Activated naive CD4-positive, alpha-beta T cell treated with anti-CD3 and anti-CD28 coated beads, Interleukin-2, amount 50 U/mL, for 24 hours (primary cell): ENCODE results near the gene FOXF2.
"Not testable (repeated sequence)": the region's sequence is repeated elsewhere in the genome, so short reads cannot be mapped to it uniquely, and the experiment has no call there.

Source experiments
- H3K27ac Mint-ChIP-seq: one replicate; pipeline ENCODE4 v1.8.0; 2021; ENCODE audit warnings: mild to moderate bottlenecking, mixed read lengths
- H3K27me3 Mint-ChIP-seq: one replicate; pipeline ENCODE4 v1.8.0; 2021; ENCODE audit warnings: mixed read lengths
- H3K36me3 Mint-ChIP-seq: one replicate; pipeline ENCODE4 v1.8.0; 2021; ENCODE audit warnings: mixed read lengths
- H3K4me1 Mint-ChIP-seq: one replicate; pipeline ENCODE4 v1.8.0; 2021; ENCODE audit warnings: mixed read lengths
- H3K4me3 Mint-ChIP-seq: one replicate; pipeline ENCODE4 v1.8.0; 2021; ENCODE audit warnings: mild to moderate bottlenecking, mixed read lengths
- H3K9me3 Mint-ChIP-seq: one replicate; pipeline ENCODE4 v1.8.0; 2021; ENCODE audit warnings: mixed read lengths

The FOXF2 gene

DNA sequence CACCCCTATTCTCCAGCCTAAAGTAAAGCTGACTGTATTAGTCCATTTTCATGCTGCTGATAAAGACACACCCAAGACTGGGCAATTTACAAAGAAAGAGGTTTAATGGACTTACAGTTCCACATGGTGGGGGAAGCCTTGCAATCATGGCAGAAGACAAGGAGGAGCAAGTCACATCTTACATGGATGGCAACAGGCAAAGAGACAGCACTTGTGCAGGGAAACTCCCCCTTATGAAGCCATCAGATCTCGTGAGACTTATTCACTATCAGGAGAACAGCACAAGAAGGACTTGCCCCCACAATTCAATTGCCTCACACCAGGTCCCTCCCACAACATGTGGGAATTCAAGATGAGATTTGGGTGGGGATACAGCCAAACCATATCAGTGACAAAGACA is 19.7 kb upstream of the FOXF2 start:
- peaks cover 46% of the 10 kb centered on the region for H3K27me3 Mint-ChIP-seq
- H3K4me1 Mint-ChIP-seq = not testable (repeated sequence)

DNA sequence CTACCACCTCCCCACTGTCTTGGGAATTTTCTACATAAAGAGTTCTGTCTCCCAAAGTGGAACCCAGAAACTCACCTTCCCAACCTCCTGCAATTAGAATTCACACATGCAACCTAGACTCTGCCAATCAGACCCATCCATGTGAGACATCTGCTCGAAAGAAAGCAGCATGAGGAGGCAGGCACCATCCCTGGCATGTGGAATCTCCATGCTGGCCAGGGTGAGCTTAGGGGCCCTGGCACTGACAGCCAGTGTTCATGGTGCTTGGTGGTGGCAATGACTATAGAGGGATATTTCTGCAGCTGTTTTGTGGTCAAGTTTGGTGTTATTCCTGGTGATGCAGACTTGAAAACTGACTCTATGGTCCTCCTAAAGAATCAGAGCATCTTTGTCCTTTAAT is 17.4 kb upstream of the FOXF2 start:
- Mint-ChIP-seq H3K36me3 (no peaks in the 10 kb centered on the region), H3K4me1 (no peaks in the 10 kb centered on the region), H3K4me3 (no peak overlapping the region), H3K9me3 (no peaks in the 10 kb centered on the region), H3K27me3 (peaks cover 56% of the 10 kb centered on the region), H3K27ac (no peak overlapping the region)

More for the DNA sequence above, 19.7 kb upstream of the FOXF2 start:
- H3K36me3 Mint-ChIP-seq, H3K27ac Mint-ChIP-seq, H3K9me3 Mint-ChIP-seq, H3K4me3 Mint-ChIP-seq: not testable (repeated sequence)

DNA sequence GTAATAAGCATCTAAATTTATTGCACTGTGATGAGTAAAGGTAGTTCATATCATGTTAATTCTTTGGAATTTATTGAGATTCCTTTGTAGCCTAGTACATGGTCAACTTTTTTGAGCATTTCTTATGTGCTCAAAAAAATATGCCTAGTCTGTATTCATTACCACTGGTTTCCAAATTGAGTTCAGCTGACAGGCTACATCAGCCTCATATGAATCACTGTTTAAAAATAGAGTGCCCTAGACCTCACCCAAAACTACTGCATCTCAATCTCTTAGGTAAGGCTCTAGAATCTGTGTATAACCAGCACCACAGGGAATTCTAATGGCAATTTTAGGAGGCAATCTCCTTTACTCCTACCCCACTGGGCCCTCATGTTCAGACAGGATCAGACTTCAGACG is 16.7 kb upstream of the FOXF2 start:
- no peak overlapping the region for H3K27ac Mint-ChIP-seq

DNA sequence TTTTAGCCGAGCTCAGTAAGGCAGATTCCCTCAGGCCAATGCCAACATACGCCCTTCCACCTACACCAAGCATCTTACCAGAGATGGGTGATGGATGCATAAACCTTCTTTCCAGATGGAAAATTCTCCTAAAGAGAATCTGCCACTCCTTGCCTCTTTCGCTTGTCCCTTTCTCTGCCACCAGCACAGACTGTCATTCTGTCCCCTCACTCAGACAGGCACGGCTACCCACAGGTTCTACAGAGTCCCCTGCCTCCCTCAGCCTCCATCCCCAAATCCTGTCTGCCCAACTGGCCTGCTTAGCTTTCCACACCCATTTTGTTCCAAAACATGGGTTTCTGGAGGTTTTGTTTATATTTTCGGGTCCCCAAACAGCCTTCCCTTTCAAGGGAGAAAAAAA is 12.7 kb upstream of the FOXF2 start:
- no peak overlapping the region for H3K4me3 Mint-ChIP-seq
- H3K27me3 Mint-ChIP-seq = peaks cover 63% of the 10 kb centered on the region
- no peaks in the 10 kb centered on the region for H3K36me3 Mint-ChIP-seq
- H3K4me1 Mint-ChIP-seq = peaks cover 27% of the 10 kb centered on the region
- no peaks in the 10 kb centered on the region for H3K9me3 Mint-ChIP-seq
- H3K27ac Mint-ChIP-seq = no peak overlapping the region

More for the DNA sequence above, 16.7 kb upstream of the FOXF2 start:
- peaks cover 58% of the 10 kb centered on the region for H3K27me3 Mint-ChIP-seq
- no peaks in the 10 kb centered on the region for H3K36me3 Mint-ChIP-seq
- H3K4me1 Mint-ChIP-seq = peaks cover 2% of the 10 kb centered on the region
- H3K9me3 Mint-ChIP-seq = no peaks in the 10 kb centered on the region
- no peak overlapping the region for H3K4me3 Mint-ChIP-seq

DNA sequence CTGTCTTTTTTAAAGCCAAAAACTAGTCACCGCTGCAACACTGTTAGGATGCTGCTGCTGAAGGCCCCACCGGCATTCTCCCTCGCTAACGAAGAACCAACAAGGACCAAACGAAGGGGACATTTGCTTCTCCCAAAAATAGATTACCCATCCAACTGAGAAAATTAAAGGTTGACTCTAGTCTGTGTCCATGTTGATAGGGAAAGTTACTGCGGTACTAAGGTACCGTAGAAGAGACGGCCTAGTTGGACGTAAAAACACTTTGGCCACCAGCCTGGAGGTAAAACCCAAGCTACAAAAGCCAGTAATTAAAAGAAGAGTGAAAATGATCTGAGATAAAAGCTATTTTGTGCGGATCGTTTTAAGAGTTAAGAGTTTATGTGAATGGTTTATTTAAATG is 11.8 kb upstream of the FOXF2 start:
- Mint-ChIP-seq H3K4me3 (no peak overlapping the region), H3K27me3 (peaks cover 55% of the 10 kb centered on the region), H3K36me3 (no peaks in the 10 kb centered on the region), H3K4me1 (peaks cover 27% of the 10 kb centered on the region), H3K9me3 (no peaks in the 10 kb centered on the region), H3K27ac (no peak overlapping the region)

DNA sequence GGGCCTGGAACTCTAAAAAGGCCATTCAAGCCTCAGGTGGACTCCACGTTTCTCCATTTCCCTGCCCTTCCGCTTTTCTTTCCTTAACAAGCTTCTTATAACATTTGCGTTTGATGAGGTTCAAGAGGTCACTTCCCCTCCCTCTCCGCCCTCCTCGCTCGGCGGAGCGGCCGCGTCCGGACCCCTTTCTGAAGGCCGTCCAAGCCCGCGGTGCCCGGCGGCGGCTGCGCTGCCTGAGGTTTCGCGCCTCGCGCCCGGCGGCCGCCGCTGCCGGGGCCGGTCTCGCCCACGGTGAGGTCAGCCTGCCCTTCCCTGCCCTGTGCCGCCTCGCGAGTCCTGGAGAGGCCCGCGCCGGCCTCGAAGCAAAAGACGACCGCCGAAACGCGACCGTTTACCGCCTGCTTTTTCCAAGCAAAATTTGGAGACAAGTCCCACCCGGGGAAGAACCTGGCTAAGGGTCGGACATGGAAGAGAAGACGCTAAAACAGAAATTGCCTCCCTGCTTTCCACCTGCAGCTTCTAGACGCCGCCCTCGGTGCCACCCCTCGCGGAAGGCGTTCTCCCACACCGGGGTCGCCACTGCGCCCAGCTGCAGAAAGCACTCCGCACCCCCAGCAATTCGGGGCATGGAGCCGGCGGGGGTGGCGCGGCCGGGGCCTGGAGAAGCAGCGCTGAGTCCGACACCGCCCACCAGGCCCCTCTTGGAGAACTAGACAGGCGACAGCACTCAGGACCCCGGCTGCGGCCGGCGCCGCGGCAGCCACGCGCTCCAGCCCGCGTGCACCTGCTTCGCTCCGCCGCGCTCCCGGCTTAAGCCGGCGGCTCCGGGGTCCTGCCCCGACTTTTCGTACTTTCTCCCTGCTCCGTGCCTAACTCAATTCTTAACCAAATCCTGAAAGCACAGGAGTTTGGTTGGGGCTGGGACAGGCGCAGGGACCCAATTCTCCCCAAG is 11.0 kb upstream of the FOXF2 start:
- Mint-ChIP-seq H3K27me3 (peaks cover 51% of the 10 kb centered on the region), H3K4me1 (peaks cover 27% of the 10 kb centered on the region), H3K4me3 (peak overlapping the region; percentile 75), H3K9me3 (no peaks in the 10 kb centered on the region), H3K36me3 (no peaks in the 10 kb centered on the region), H3K27ac (no peak overlapping the region)

DNA sequence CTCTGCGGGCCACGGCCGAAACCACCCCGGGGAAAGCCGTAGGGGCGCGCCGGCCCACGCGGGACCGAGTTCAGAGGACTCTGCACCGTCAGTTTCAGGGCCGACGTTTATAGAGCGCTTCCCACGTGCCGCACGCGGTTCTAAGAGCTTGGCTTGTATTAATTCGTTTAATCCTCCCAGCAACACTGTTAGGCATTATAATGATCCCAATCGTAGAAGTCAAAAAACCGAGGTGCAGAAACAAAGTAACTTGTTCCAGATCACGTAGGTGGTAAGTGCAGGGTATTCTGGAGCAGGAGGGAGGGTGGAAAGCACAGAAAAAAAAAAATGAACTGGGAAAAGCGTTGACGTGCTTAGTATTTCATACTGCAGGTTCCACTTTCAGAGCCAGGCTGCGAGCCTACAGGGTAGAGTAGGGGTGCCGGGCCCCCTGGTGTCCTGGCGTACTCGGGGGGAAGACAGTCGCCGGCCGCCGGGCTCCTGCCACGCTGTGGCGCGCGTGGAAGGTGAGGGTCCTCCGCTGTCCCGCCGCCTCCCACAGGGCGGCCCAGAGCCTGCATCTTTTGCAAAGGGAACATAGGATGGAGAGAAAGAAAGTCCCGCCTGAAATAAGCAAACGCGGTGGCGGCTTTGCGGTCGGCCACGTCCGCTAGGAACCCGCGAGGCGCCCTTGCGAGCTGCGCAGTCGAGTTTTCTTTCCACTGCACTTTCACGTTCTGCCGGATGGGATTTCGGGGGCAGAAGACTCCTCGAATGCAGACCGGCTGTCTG is 10.2 kb upstream of the FOXF2 start:
- no peaks in the 10 kb centered on the region for H3K9me3 Mint-ChIP-seq
- H3K36me3 Mint-ChIP-seq = no peaks in the 10 kb centered on the region
- H3K4me3 Mint-ChIP-seq = peak overlapping the region; percentile 75
- peaks cover 27% of the 10 kb centered on the region for H3K4me1 Mint-ChIP-seq
- peaks cover 50% of the 10 kb centered on the region for H3K27me3 Mint-ChIP-seq
- peak overlapping the region; percentile 21 for H3K27ac Mint-ChIP-seq

DNA sequence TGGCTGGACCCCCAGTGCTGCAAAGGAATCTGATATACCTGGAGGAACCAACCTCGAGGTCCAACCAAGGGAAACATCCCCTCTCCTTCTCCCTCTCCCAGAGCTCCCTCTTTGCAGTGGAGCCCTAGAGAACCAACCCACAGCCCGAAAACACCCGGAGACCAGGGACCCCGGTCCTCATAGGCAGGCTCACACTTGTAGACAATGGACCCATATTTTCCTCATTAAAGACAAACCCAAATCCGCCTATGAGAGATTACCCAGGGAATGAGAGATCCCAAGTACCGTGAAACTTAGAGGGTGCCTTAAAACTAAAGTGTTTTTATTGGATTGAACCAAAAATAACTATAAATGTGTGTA is 9.6 kb upstream of the FOXF2 start:
- H3K4me3 Mint-ChIP-seq = no peak overlapping the region

DNA sequence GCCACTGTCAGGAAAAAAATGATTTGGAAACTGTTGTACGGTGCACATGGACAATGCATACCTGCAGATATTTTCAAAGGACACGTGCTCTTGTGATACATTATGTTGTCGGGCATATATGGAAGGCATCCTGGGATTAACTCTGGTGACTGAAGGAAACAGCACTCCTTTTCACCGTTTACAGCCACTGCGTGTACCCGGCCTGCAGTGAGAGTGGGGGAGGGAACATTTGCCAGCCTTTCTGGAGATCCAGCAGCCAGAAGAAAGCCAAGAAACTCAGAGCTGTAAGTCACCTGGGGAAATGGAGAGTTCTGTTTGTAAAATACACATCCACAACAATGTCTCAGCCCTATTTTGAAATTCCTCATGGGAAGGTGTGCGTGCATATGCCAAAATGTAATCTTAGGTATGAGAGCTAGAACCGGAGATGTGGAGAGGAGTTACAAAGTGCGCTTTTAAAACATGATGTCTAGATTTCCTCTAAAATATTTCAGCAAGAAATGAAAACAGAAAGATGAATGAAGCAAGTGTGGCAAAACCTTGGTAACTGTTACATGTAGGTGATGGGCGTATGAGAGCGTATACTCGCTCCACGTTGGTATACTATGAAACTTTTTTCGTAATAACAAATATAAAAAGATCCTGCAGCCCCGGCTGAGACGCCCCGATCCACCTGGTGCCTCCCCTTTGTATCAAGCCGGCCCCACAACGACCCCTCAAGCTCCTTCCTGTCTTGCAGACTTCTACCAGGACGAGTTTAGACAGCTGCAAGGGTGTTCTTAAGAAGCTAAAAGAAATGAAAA is 8.6 kb upstream of the FOXF2 start:
- Mint-ChIP-seq H3K27ac (no peak overlapping the region), H3K9me3 (no peaks in the 10 kb centered on the region), H3K4me1 (peaks cover 35% of the 10 kb centered on the region), H3K4me3 (peak overlapping the region; percentile 58), H3K27me3 (peaks cover 53% of the 10 kb centered on the region), H3K36me3 (no peaks in the 10 kb centered on the region)

More for the DNA sequence above, 9.6 kb upstream of the FOXF2 start:
- Mint-ChIP-seq H3K27ac (no peak overlapping the region), H3K27me3 (peaks cover 46% of the 10 kb centered on the region), H3K4me1 (peaks cover 27% of the 10 kb centered on the region), H3K36me3 (no peaks in the 10 kb centered on the region), H3K9me3 (no peaks in the 10 kb centered on the region)

DNA sequence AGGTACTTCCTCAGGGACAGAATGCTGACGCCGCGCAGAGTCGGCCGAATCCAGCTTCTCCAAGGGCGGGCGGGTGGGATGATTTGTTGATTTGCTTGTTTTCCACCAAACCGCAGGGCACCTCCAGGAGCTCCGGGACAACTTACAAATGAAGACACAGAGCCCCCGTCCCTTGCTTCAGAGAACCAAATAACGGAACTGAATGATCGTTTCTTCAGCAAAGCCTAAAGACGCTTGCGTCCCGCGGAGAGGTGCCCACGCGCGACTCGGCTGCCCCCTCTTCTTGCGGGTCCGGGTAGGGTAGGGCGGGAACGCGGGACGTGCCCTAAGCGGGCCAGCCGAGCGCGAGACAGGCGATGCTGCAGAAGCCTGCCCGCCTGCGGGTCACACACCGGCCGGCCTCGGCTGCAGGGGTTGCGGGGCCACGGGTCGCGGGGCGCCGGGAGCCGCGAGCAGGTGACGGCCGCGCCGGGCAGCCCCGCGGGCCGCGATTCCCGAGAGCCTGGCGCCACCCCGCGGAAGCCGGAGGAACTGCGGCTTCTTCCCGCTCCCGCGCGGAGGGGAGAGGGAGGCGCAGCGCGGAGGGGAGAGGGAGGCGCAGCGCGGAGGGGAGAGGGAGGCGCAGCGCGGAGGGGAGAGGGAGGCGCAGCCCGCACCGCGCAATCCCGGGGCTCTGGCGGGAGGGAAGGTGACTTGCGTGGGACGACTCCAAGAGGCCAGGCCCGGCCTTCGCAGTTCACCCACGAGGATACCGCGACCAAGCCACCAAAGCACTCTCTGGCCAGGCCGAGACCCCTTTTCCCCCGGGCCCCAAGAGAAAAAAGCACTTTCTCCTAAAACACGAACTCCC is 7.7 kb upstream of the FOXF2 start:
- H3K9me3 Mint-ChIP-seq = no peaks in the 10 kb centered on the region
- H3K27me3 Mint-ChIP-seq = peaks cover 52% of the 10 kb centered on the region
- no peak overlapping the region for H3K27ac Mint-ChIP-seq
- H3K4me3 Mint-ChIP-seq = peak overlapping the region; percentile 58
- no peaks in the 10 kb centered on the region for H3K36me3 Mint-ChIP-seq
- peaks cover 35% of the 10 kb centered on the region for H3K4me1 Mint-ChIP-seq

DNA sequence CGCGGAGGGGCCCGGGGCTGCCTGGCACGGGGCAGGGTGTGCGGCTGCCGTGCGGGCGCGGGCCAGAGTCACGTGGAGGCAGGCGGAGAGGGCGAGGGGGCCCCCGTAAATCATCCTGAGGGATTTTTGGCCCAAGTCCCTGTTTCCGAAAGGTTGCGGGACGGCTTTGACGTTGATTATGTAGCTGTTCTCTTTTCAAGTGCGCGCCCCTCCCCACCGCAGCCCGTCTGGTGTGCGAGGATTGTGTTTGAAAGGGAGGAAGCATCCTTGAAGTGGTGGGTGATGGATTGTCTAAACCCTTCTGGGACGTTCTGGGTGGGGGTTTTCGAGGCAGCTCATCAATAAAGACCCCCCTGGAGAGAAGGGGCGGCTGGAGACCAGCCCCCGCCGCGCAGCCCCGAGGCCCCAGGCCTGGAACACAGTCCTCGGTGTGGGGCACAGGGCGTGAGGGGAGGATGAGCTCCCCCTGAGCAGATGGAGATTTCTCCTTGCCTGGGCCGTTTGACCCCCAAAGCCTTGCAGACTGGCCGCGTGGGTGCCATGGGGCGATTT is 7.0 kb upstream of the FOXF2 start:
- peaks cover 35% of the 10 kb centered on the region for H3K4me1 Mint-ChIP-seq
- no peaks in the 10 kb centered on the region for H3K9me3 Mint-ChIP-seq
- no peaks in the 10 kb centered on the region for H3K36me3 Mint-ChIP-seq
- H3K27me3 Mint-ChIP-seq = peaks cover 55% of the 10 kb centered on the region
- peak overlapping the region; percentile 57 for H3K4me3 Mint-ChIP-seq
- no peak overlapping the region for H3K27ac Mint-ChIP-seq

DNA sequence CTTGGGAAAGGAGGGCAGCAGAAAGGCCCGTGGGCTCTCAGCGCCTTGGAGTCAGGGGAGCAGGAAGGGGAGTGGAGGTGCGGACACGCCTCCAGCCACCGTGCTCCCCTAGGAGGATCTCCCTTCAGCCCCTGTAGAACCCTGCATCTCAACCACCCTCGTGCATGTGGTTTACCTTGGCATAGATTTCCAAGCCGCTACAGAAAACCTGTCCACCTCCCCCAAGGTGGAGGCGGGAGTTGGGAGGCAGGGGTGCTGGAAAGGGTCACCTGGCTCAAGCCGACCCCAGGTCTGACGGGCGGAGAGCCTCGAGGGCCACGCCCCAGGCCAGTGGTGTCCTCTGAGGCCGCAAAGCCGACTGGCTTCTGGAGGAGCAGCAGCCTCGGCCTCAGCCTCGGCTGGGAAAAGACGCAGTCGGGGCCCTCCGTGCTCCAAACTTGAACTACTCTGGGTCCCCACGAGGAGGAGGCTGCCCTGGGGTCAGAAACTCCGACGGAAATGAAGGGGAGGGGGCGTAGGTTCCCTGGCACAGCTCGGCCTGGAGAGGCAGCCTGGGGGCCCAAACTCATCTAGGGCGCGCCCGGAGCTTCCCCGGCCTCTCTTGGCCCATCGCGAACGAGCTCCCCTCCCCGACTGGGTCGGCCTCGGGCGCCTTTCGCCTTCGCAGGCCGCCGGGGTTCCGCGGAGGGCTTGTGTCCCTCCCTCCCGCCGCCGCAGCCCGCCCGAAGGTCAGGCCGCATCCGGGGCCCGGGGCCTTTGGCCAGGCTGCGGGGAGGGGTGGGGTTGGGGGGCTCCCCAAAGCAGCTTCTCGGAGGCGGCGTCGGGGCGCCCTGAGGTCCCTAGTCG is 6.3 kb upstream of the FOXF2 start:
- no peak overlapping the region for H3K27ac Mint-ChIP-seq
- H3K4me3 Mint-ChIP-seq = no peak overlapping the region
- H3K4me1 Mint-ChIP-seq = peaks cover 37% of the 10 kb centered on the region
- H3K9me3 Mint-ChIP-seq = no peaks in the 10 kb centered on the region
- H3K36me3 Mint-ChIP-seq = no peaks in the 10 kb centered on the region
- H3K27me3 Mint-ChIP-seq = peaks cover 55% of the 10 kb centered on the region

DNA sequence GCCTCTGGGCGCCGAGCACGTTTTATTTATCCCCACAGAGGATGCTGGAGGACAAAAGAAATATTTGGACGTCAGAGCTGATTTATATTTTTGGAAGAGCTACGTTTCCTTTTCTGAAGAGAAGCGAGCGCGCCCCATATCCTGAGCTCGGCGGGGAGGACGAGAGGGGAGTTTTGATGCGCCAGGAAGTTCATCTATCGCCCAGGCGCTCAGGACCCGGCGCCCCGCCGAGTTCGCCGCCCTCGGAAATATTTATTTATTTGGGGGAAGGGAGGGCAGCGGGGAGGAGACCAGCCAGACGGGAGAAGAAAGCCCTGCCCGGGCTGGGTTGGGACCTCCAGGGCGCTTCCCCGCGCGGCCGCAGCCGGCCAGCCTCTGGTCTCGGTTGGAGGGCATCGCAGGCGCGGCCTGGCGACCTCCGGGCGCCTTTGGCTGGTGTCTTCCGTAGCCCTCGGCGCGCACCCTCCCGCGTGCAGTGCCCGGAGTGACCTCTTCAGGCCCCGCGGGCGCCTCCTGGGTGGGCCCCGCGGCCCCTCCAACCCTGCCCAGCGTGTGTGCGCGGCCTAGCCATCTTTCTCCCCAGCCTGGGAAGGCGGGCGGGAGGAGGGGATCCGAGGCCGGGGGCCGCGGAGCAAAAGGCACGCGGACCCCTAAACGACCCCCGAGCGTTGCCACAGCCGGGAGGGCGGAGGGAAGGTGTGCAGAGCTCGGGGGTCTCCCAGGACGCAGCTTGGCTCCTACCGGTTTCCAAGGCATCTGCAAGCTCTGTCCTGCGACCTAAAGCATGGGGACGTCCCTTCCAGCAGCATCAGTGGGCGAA is 5.4 kb upstream of the FOXF2 start:
- H3K36me3 Mint-ChIP-seq = no peaks in the 10 kb centered on the region
- H3K9me3 Mint-ChIP-seq = no peaks in the 10 kb centered on the region
- peaks cover 44% of the 10 kb centered on the region for H3K4me1 Mint-ChIP-seq
- no peak overlapping the region for H3K27ac Mint-ChIP-seq
- no peak overlapping the region for H3K4me3 Mint-ChIP-seq
- H3K27me3 Mint-ChIP-seq = peaks cover 61% of the 10 kb centered on the region
